OCI-LY7 (cell line): ENCODE results near the gene TKFC.

Experiments used
- EZH2phosphoT487 ChIP-seq: fragments of 200-600 bp; sonication (generic); IDR thresholded peaks from 2 replicates; pipeline ENCODE4 v1.6.1; 2018; ENCODE audit warnings: low read depth, borderline replicate concordance, mild to moderate bottlenecking, mixed run types, antibody characterized with exemption, low read length, moderate library complexity, mixed read lengths
- TF ChIP-seq, protein P1 (sequence below): fragments of 200-600 bp; sonication (generic); conservative IDR thresholded peaks from 2 replicates; pipeline ENCODE4 v1.5.1; 2014; ENCODE audit warnings: mild to moderate bottlenecking, antibody characterized with exemption, low read length, moderate library complexity, mixed read lengths

DNA sequence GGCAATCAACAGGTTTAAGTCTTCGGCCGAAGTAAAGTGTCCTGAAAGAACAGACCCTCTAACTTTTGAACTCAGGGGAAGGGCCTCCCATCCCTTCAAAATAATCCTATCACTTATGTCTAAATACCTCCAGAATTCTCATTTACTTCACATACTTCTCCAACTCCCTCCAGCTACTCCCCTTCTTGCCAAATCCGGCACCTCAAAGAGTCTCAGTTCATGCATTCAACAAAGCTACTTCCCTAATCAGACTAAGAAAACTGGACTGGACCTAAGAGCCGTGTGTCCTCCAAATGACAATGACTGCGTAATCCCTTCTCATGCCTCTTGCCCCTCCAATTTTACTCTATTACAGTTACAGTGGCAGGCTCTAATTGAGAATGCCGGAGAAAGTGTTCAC is 1.4 kb upstream of the TKFC start:
- no peak for TF ChIP-seq EZH2phosphoT487
- TF ChIP-seq, protein P1, sequence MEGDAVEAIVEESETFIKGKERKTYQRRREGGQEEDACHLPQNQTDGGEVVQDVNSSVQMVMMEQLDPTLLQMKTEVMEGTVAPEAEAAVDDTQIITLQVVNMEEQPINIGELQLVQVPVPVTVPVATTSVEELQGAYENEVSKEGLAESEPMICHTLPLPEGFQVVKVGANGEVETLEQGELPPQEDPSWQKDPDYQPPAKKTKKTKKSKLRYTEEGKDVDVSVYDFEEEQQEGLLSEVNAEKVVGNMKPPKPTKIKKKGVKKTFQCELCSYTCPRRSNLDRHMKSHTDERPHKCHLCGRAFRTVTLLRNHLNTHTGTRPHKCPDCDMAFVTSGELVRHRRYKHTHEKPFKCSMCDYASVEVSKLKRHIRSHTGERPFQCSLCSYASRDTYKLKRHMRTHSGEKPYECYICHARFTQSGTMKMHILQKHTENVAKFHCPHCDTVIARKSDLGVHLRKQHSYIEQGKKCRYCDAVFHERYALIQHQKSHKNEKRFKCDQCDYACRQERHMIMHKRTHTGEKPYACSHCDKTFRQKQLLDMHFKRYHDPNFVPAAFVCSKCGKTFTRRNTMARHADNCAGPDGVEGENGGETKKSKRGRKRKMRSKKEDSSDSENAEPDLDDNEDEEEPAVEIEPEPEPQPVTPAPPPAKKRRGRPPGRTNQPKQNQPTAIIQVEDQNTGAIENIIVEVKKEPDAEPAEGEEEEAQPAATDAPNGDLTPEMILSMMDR, result no peak
